ENCODE measurements around the gene CSRNP3.

DNA sequence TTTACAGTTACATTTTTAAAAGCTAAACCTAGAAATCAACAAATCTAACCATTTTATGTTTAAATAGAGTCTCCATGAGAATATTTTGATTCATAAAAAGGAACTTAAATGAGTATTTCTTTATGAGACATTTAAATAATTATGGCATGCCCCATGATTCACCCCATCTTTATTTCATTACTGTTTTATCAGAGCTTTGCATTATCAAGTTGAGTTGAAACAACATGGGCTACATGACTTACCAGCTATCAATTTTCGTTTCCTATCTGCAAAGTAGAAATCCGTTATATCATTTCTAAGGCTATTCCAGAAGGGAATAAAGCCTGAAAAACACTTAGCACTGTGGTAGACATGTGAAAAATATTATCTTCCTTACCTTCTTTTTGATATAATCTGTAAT is 163.1 kb downstream of the CSRNP3 start:
- TF ChIP-seq, protein P1, sequence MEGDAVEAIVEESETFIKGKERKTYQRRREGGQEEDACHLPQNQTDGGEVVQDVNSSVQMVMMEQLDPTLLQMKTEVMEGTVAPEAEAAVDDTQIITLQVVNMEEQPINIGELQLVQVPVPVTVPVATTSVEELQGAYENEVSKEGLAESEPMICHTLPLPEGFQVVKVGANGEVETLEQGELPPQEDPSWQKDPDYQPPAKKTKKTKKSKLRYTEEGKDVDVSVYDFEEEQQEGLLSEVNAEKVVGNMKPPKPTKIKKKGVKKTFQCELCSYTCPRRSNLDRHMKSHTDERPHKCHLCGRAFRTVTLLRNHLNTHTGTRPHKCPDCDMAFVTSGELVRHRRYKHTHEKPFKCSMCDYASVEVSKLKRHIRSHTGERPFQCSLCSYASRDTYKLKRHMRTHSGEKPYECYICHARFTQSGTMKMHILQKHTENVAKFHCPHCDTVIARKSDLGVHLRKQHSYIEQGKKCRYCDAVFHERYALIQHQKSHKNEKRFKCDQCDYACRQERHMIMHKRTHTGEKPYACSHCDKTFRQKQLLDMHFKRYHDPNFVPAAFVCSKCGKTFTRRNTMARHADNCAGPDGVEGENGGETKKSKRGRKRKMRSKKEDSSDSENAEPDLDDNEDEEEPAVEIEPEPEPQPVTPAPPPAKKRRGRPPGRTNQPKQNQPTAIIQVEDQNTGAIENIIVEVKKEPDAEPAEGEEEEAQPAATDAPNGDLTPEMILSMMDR (IDR thresholded peaks at IDR 0.05), result no peak
- no peak for TF ChIP-seq POLR2A (IDR thresholded peaks at IDR 0.05)

All from right lobe of liver (tissue), 4 donors.